NCI-H1930 (cell line): ENCODE data around the gene CFAP161.

Experiments used
- DNase-seq, 2 experiments: peaks; one replicate each; lab custom pipeline; 2025; lab: John Stamatoyannopoulos, UW

Gene CFAP161

DNA sequence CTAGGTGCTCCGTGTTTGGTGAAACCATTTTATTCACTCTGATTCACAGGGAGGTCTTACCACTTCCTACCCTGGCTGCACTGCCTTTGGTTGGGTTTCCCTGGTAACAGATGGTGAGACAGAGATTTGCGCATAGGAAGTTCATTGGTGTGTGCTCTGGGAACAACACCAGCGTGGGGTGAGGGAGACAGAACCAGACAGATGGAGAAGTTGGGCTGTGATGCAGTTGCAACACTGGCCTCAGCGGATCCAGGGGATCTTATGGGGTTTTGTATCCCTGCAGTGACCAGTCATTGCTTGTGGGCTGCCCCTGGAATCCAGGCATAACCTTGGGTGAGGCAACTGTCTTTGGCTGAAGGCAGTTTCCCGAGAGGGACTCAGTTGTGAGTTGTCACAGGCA lies 50.1 kb downstream of the CFAP161 start:
- DNase-seq = no peak

DNA sequence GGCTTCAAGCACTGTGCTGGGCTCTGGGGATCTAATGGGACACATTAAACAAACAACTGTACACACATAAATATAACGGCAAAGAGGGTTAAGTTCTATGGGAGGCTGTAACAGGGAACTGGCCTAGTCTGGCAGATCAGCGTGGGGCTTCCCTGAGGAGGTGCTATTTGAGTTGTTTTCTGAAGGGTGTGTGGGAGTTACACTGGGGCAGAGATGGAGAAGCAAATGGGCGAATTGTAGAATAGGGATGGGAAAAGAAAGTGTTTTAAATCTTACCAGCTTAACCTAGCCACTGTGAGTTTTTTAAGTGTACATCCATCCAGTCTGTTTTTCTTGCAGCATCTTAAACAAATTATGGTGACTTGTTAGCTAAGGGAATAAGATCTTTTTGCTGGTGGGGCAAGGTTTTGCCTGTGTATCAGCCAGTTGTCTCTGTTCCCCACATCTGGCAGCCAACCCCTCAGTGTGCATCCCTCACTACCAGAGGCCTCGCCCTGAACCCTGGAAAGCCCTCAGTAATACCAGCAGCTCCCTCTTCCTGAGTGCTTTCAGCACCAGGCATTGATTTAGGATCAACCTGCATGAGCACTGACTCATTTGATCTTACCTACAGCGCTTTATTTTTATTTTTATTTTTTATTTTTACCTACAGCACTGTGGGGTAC lies 51.7 kb downstream of the CFAP161 start:
- no peak for DNase-seq

DNA sequence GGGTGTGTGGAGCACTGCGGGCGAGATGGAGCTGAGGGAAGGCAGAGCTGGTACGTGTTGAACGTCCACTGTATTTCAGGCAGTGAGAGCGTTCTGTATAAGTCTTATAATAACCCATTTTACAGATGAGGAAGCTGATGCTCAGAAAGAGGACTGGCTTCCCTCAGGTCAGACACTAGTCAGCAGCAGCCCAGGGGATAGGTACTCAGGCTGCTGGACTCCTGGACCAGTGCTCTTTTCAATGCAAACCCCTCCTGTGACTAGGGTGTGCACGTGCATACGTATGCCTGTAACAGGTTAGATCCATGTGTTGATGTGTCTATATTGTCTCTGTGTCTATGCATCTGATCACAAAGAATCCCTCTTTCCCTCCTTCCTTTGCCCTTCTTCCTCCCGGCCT lies 54.3 kb downstream of the CFAP161 start:
- DNase-seq = no peak

DNA sequence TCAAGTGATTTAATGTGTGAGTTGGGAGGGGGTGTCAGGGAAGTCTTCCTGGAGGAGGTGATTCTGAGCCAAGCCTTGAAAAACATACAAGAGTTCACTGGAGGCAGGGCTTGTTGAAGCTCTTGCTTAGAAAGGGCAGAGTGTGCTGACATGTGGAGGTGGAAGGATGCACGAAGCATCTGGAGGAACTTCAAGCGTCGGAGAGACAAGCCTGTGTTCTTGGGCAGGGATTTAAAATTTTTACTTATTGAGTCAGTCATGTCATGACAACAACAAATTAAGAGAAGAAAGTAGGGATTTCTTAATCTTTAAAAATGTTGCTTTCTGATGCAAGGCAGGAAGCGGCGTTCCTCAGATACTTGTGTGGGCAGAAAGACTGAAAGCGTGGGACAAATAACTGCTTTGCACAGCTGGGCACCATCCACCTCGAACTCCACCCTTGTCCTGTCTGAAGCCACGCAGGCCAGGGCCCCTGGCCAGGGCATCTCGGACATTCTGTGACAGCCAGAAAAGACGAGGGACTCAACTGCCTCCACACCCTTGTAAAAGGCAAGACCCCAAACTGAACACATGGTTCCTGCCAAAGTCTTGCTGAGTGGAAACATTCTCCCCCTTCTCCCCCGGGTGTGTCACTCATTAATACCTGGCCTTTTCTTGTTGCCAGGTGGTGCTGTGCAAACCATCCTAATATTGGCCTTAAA lies 55.7 kb downstream of the CFAP161 start:
- DNase-seq = no peak

DNA sequence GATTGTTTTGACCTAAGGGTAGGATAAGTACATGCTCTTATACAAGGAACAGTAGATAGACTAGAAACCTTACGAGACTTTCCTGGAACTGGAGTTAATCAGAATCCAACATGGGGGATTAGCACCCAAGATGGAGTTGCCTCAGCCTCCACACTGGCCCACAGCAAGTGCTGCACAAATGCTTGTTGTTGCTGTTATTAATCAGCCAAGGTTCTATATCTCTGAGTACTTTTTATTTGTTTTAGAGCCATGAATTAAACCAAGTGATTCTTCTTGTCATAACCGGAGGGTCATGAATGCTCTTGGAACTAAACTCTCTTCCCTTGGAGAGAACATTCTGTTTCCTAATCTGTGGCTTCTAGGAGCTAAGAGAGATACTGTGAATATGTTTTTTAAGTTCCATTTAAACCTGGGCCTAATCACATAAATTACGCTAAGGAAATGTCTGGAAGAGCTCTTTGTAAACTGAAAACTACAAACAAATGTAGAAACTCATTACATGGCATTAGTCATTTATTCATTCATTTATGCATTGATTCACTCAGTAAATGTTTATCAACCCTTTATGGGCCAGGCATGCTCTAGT lies 56.9 kb downstream of the CFAP161 start:
- no peak for DNase-seq

DNA sequence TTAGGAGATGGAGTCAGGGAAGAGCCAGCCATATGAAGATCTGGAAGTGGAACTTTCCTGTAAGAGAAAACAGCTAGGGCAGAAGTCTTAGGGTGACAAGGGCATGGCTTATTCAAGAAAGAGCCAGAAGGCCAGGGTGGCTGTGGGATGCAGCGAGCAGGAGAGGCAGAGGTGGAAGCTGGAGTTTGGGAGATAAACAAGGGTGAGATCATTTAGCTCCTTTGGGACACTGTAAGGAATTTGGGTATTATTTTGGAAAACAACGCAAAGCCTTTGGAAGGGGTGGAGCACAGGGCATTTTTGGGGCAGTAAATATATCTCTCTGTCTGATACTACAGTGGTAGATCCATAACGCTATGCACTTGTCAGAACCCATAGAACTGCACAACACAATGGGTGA lies 57.6 kb downstream of the CFAP161 start:
- no peak for DNase-seq

DNA sequence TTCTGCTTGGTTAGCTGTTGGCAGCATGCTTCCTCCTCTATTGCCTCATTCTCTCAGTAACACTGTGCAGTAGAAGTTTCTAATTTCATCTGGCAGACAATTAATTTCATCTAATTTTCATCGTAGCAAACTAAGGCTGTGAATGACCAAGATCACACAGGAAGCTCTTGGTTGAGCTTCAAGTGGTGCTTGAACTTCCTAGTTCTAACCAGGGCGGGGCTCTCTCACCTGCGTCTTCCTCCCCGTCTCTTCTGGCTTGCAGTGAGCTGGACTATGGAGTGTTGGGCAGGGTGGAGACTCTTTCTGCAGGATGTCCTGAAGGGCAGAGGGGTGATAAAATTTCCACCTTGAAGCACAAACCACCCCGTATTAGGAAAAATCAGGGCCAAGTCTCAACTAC lies 60.7 kb downstream of the CFAP161 start:
- no peak for DNase-seq

DNA sequence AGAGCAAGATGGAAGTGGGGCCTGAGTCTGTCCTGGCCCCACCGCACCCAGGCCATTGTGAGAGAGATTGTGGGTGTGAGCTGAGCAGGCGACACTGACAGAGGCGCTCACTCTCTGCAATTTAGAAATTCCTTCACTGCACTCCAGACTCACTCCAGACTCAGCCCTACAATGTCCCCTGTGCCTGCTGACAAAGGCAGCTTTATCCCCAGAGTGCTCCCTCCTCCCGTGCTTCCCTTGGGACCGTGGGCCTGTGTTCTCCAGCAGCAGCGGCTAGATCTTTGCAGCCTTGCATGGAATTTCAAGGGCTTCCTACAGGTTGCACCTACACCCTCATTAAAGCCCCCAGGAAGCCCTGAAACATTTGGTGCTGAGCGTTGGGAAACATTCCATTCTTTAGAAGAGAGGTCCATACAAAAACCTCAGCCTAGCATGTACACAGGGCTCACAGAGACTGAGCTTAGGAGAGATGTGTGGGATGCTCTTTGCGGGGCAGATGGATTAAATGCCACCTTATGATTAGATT lies 61.3 kb downstream of the CFAP161 start:
- no peak for DNase-seq

DNA sequence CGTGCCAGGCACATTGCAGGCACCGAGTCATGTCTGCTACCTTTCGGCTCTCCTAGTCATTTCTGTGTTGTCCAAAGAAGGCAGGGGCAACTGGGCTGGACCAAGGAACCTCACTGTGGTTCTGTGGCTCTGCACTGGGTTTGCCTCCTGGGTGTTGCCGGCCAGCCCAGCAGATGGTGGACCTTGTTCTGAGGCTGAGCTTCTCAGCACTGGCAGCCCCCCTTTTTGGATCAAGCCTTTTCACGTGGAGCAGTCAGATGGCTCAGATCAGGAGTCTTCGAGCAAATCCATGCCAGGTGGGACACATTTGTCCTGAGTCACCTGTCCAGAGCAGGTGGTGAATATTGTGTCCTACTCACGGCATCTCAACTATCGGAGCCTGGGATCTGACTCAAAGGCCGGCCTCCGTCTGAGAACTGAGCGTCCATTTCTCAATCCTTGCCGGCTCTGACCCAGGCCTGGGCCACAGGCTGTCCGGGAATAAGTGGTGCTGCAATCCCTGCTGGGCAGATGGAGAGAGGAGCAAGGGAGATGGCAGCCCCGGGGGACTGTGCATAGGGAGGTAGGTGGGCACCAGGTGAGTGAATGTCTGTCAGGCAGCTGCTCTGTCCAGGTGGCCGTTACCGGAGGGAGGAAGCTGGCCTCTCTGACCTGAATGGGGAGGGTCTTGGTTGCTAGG lies 62.6 kb downstream of the CFAP161 start, which contains the start of gene IL16:
Gene IL16 (plus strand): TSS at position 304 of the 679 bp plus-strand sequence. CDS start 28,521 bp downstream, outside the sequence.
- no peak for DNase-seq

DNA sequence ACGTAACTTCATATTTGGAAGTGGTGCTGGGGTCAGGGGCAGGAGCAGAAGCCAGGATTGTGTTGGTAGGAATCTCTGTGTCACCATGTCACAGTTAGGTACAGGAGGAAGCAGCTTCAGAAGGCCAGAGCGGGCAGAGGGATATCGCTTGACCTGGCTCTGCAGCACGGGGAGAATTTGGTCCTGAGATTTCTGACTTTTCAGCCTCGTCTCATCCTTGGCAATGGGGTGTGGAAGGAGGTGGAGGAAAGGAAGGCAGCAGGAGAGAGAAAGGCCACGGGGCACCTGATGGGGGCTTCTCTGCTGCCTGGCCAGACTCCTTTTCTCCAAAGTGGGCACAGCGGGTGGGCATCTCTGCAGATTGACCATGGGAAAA lies 63.2 kb downstream of the CFAP161 start:
- DNase-seq = no peak

DNA sequence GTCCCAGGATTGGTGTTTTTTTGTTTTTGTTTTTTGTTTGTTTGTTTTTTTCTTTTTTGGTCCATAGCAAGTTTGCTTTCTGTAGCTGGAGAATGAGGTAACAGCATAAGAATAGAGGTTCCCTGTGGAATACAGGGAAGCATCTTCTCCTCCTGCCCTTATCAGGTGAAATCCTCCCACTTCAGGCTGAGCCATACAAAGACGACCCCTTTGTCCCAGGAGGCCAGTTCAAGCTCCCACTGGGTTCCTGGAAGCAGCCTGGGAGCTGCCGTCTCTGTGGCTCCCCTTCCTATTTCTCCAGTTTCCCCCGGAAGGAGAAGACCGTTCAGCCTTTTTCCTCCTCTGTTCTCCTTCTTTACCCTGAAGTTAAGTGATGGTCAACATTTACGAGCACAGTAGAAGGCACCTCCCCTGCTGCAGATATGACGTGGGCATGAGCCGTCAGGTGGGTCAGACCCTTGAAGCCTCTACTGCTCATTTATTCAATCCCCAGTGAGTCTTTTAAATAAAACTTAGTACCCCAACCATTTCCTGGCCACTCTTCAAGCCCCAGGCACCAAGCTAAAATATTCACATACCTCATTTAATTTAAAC lies 63.7 kb downstream of the CFAP161 start:
- no peak for DNase-seq
